T-helper 2 cell treated with Interferon-gamma antibody and Interleukin-4, amounts not matched to agents 100 ng/mL and 5 ng/mL, for 36 hours (primary cell): ENCODE data around the gene SELENOF. TPM values are rescaled to one million over a fixed set of nuclear protein-coding genes. Genes with fewer than 3 reads are reported as not detected.

Source experiments
- intact Hi-C: fragments of 100-400 bp; cut with micrococcal nuclease; formaldehyde crosslinking; loops from one replicate; pipeline ENCODE4 v1.15.1; 2023
- total RNA-seq: library from RNA; stranded (reverse); gene quantifications from 2 replicates; pipeline ENCODE4 v1.2.3, GENCODE V29; 2022

Gene SELENOF
- total RNA-seq, 1 donor from 2014 or later = 183 TPM

DNA sequence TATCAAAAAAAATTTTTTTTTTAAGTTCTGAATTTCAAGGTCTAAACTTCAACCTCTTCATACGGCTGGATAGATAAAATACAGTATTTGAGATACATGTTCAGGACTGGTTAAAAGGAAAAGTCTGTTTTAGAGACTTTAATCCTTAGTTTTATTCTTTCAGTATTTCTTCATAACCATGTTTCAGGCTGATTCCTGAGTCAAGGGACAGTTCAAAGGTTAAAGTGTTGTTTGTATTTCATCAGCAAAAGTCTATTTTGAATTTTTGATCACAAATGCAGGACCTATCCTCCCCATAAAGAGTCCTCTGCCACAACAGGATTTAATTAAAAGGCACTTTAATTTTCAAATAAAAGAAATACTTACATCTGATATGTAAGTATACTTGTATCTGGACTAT, 53.5 kb downstream of the SELENOF start:
- intact Hi-C loops = no loop called here

DNA sequence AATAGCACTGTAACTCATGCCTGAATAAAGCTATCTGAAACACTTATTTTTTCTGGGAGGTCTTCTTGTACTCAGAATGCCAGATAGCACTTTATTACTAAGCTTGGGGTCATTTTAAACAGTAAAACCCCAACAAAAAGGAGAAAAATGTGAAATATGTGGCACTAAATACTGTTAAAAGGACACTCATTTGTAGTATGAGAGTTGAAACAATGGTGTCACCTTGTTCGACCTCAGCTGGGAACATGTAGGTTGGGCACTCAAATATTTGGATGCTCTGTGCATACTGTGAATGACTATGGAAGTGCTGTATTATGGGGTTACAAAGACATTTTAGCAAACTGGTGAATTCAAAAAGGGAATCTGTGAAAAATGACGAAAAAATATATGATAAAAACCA, 53.9 kb downstream of the SELENOF start:
- intact Hi-C loops = no loop called here

DNA sequence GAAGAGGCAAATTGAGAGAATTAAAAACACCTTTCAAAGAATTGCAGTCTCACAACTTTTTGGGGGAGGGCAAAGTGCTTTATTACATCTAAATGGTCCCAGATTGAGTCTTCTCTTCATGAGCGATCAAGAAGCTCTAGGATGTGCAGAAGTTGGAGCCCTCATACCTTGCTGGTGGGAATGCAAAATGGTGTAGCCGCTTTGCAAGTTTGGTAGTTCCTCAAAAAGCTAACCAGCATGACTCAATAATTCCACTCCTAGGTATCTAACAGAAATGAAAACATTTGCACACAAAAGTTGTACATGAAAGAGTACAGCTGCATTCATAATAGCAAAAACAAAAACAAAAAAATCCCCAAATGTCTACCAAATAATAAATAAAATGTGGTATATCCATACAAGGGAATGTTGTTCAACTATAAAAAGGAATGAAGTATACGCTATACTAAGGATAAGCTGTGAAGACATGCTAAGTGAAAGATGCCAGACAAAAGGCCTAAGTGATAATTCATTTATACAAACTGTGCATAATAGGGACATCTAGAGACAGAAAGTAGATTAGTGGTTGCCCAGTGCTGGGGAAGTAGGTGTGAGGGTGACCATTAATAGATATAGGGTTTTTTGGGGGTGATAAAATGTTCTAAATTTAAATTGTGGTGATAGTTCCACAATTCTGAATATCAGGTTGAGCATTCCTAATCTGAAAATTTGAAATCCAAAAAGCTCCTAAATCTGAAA, 55.2 kb downstream of the SELENOF start:
- intact Hi-C loops = no loop called here

DNA sequence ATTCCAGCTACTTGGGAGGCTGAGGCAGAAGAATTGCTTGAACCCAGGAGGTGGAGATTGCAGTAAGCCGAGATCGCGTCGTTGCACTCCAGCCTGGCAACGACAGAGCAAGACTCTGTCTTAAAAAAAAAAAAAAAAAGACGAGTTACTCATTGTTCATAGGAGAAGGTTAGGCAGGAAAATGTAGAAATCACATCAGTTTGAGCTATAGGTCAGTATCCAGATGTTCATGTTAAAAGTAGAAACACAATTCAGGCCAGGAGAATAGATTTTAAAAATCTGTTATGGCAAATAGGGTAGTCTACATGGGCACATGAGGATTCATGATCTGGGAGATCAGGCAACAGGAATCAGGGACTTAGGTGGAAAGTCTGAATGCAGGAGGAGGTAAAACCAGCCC, 57.7 kb downstream of the SELENOF start:
- intact Hi-C loops = no loop called here

DNA sequence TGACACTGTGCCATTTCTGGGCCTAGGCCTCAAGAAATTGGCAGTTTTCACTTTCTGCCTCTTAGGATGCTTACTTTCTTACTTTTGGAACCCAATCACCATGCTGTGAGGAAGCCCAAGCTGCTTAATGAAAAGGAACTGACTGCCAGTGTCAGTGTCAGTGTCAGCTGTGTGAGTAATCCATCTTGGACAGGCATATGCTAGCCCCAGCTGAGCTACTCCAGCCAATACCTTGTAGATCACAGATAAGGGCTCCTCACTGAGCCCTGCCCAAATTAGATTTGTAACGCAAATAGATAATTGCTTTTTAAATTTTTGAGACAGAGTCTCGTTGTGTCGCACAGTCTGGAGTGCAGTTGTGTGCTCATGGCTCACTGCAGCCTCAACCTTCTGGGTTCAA, 59.6 kb downstream of the SELENOF start:
- intact Hi-C loops = no loop called here

DNA sequence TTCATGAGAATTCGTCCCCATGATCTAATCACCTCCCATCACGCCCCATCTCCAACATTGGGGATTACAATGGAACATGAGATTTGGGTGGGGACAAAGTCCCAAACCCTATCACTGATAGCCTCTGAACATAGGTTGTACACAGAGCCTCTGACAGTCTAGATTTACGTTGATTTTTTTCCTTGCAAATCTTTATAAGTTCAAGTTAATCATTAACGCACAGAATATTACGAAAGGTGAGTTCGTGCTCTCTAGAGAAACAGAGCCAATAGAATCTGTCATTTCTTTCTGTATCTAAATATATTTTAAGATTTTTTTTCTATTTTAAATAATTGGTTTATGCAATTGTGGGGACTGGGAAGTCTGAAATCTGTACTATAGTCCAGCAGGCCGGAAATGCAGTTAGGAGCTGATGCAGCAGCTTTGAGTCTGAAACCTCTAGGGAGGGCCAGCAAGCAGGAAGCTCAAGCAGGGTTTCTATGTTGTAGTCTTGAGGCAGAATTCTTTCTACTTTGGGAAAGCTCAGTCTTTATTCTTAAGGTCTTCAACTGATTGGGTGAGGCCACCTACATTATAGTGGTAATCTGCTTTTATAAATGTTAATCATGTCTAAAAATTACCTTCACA, 61.0 kb downstream of the SELENOF start:
- intact Hi-C loops = no loop called here

DNA sequence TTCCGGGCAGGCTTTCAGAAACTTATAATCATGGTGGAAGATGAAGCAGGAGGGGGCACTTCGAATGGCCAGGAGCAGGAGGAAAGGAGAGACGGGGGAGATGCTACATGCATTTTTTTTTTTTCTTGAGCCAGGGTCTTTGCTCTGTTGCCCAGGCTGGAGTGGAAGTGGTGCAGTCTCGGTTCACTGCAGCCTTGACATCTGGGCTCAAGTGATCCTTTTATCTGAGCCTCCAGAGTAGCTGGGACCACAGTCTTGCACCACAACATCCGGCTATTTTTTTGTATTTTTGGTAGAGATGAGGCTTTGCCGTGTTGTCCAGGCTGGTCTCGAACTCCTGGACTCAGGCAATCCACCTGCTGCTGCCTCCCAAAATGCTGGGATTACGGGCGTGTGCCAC, 61.6 kb downstream of the SELENOF start:
- intact Hi-C loops = no loop called here

DNA sequence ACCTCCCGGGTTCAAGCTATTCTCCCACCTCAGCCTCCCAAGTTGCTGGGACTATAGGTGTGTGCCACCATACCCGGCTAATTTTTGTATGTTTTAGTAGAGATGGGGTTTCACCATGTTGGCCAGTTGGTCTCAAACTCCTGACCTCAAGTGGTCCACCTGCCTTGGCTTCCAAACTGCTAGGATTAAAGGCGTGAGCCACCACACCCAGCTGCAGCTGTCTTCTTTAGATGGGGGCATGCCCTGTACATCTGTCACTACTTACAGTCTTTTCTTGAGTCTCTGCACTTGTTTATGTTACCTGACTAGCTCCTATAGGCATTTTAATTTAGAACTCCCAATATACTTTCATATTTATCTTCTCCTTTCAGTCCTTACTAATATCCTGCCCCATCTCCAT, 64.2 kb downstream of the SELENOF start:
- intact Hi-C loops = no loop called here

DNA sequence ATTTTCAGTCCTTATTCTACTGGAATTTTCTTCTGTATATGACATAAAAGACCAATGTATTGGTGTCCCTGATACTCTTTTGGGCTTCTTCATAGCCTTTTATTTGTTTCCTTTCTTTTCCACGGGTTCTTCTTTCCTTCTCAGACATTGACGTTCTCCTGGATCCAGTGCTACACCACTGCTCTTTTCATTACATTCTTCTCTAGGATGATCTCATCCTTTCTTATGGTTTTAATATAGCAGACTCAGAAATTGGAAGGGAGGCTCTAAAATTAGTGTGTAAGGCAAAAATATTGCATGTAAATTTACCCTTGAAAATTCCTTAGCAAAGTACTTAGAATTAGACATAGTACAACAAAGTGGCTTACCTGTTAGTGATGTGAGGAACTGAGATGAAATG, 65.3 kb downstream of the SELENOF start:
- intact Hi-C loops = no loop called here

DNA sequence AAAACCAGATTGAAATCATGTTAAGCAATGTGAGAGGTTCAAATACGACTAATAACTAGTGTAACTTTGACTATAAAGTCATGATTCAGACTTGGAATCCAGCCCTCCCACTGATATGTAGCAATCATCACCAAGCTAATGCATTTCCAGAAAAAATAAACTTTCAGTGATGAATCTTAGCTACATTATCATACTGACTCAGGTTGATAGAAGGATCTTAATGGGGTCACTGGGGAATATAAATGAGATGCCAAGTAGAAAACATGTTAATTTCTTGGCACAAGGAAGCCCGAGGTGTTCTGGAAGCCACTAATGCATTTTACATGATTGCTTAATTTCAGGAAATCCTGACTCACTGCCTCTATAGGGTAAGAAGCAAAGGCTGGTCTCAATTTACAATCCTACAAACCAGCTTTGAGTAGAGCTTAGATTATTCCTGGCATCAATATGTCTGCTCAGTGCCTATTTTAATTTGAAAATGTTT, 67.7 kb downstream of the SELENOF start:
- intact Hi-C loops = no loop called here

DNA sequence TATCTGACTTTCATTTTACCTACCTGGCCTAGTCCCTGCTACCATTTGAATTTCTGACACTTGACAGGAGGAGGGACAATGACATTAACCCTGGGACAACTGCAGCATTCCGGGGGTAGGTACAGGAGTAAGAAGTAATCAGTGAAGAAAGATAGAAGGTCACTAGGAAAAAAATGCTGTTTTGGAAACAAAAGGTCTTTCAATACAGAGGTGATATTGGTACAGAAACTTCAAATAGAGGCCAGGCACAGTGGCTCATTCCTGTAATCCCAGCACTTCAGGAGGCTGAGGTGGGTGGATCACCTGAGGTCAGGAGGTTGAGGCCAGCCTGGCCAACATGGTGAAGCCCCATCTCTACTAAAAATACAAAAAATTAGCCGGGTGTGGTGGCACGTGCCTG, 68.4 kb downstream of the SELENOF start:
- intact Hi-C loops = no loop called here

DNA sequence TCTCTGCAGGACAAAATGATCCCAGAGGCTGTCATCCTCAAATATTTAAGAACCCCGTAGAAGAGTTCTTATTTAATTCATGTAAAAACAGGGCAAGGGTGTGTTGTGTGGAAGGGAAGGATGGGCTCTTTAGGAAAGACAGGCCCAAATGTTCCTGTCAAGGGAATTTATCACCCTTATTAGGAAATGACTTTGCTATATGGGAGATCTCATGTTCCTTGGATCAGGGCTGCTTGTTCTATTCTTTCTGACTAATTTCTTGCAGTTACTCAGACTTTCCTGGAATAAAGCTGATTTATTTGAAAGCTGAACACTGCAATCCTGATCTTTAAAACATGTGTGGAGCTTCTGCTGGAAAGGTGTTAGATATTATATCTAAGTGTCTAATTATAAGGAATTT, 72.8 kb downstream of the SELENOF start:
- intact Hi-C loops = no loop called here

DNA sequence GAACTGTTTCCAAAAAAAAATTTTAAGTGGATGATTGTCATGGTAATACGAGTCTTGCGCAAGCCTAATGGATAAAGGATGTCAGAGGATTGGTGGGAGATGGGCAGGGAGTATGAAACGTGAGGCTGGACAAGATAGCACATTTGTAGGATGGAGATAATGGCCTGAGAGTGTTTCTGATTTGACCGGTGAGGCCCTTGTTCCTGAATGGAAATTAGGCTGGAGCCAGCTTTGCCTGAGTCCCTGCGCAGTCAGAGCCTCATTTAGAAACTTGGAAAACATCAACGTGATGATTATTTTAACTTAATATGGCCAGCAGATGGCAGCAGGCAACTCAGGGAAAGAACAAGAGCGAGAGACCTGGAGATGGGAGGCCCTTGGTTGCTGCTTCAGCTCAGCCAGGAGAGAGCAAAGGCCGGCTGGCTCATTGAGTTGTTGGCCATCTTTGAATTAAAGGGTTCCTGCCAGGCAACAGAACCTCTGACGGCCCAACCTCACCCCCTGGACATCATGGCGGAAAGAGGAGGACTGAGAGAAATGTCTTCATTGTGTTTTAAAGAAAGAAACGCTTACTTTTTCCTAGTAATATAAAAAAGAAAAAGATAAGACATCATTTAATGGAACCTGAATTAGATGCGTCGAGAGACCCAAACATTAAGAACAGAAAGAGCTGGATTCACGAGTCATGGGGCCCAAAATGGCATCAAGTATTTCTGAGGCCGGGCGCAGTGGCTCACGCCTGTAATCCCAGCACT, 80.3 kb downstream of the SELENOF start:
- intact Hi-C loops = loop anchor here (1.0 to 2.0 kb wide), 4 partner anchors 81 to 251 kb away; partner anchors contain the start of genes HS2ST1 and SELENOF

DNA sequence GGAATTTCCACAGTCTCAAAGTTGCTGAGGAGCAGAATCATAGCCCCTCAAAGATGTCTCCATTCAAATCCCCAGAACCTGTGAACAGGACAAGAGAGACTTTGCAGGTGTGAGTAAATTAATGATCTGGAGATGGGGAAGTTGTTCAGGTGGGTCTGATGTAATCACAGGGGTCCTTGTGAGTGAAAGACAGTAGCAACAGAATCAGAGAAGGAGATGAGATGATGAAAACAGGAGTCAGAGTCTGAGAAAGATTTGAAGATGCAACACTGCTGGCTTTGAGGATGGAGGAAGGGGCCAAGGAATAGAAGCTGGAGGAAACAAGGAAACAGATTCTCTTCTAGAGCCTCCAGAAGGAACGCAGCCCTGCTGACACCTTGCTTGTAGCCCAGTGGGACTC, 81.5 kb downstream of the SELENOF start:
- intact Hi-C loops = loop anchor here (2.0 kb wide), 1 partner anchor 82 kb away; the partner anchor contains the start of genes HS2ST1 and SELENOF

DNA sequence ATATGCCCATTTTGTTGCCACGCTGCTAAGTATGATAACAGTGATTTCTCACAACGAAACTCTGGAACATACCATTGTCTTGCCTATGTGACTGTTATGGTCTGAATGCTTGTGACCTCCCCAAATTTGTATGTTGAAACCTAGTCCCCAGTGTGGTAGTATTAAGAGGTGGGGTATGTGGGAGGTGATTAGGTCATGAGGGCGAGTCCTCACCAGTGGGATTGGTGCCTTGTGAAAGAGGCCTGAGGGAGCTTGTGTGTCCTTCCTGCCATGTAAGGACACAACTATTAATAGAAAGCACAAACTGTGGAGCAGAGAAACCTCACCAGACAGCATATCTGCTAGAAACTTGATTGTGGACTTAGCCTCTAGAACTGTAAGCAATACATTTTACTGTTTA, 84.6 kb downstream of the SELENOF start:
- intact Hi-C loops = no loop called here

DNA sequence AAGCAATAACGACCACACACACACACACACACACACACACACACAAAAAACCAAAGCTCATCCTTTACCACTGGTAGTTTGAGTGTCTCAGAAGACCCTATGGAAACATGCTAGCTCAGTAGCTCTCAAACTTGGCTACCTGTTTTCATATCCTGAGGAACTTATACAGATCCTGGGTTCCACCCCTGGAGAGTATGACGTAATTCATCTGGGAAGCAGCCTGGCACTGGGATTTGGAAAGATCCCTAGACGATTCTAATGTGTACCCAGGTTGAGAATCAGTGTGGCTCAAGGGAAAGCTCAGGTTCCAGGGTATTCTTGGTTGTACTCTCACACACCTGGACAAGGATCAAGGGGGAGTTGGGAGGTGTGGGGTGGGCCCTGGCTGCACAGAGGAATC, 85.9 kb downstream of the SELENOF start:
- intact Hi-C loops = no loop called here

DNA sequence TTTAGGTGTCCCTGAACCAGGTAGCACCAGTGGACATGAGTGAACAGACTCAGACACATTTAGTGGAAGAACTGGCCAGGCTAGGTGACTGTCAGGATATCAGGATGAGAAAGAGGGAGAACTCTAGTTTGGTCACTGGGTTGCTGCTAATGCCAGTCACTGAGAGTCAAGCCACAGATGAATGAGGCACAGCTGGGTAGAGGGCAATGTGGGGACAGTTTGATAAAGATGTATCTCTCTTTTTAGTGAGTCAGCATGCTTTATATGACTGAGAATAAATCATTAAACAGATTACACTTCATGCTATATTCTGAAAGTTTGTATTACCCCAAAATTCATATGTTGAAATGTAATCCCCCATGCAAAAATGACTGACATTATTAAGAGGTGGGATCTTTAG, 87.1 kb downstream of the SELENOF start:
- intact Hi-C loops = no loop called here

DNA sequence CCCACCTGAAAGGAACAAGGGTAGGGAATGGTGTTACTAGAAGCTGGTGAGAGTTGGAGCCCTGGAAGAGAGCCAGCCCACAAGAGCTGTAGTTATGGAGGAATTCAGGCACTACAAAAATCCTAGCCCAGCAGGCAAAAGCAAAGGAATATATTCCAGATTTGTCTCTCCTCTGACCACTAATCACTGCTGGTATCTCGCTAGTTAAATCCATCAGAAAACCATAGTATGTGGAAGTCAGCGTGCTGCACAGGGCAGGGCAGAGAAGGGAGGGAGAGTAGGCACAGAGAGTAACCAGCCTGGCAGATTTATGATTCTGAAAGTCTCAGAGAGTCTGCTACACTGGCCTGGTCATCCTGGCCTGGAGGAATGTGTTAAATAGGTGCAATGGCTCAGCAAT, 88.6 kb downstream of the SELENOF start:
- intact Hi-C loops = no loop called here

DNA sequence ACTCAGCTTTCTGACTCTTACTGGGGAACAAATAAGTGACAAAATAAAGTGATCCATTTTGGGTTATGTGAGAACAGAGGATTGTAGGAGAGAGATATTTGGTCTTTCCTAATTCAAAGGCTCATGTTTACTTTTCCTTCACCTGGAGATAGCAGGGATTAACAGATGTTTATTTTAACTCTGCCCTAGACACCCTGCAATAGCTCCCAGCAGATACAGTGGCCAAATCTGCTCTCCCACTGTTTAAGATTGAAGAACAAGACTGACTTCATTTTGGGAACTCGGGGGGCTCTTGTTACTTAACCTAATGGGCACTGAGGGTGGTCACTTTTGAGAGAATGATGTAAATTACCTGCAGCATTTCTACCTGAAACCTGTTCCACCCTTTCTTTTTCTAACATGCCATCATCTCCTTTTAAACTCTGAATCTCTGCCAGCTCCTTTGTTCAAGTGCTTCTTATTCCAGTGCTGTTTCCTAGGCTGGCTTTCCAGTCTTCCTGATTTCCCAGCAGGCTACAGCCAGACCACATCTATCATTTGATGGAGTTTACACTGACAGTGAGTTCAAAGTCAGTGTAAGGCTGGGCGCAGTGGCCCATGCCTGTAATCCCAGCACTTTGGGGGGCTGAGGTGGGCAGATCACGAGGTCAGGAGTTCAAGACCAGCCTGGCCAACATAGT, 90.0 kb downstream of the SELENOF start:
- intact Hi-C loops = no loop called here

DNA sequence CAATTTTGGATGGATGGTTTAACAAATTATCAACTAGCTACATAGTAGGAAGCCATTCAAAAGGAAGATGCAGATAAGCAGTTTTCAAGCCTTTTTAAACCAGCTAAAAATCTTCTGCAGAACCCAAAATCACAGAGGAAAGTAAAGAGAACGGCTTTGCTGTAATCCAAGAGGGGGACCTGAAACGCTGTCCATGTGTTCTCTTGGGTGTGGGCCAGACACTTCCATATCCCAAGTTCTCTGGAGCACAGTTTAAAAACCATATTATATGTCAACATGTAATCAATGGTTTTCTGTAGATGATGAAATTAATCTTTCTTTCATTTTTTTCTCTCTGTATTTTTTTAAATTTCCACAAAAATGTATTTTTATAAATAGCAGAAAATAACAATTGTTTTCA, 90.5 kb downstream of the SELENOF start:
- intact Hi-C loops = no loop called here

DNA sequence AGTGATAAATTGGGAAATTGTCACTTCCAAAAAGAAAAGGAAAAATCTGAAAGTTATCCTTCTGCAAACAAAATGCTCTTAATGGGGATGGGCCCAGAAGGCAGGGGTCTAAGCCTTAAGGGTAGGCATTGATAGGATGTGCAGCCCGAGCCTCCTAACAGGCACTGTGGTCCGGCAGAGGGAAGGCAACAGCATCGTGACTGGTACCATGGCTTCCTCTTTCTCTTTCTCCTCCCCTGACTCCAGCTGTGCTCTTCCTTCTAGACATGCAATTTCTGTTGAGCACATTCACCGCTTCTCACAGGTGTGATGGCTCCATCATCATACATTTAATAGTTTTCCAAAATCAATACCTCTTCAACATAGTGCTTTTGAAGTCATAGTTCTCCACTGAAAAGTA, 91.5 kb downstream of the SELENOF start:
- intact Hi-C loops = no loop called here

DNA sequence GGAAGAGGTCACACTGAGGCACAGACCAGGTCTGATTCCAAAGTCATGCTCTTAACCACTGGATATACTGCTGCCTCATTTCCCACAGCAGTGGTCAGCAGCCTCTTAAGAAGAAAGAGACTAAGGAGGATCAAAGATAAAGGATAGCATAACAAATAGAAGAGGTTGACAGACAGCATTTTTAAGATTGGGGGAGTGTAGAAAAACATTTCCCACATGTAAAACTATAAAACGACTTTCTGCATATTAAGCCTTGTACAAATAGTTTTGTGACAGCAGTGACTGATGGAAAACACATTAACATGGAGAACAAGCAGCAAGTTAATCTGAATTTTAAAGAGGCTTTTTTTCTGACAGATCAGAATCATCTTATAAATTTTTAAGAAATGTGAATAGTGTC, 92.0 kb downstream of the SELENOF start:
- intact Hi-C loops = no loop called here
